Breast epithelium (tissue), 4 donors: Measurements from ENCODE around the gene CREB3L1. TPM values are rescaled to one million over a fixed set of nuclear protein-coding genes. Genes with fewer than 3 reads are reported as not detected.
A peak's percentile ranks its signal among the peaks of the same experiment; 100 is the strongest.

Experiments
- DNase-seq, 2 donors: peaks; one replicate each; pipeline ENCODE4 v3.0.0-alpha.2; 2019; ENCODE audit warnings: low spot score in 2 of 2
- H3K27ac ChIP-seq, 2 donors: fragments of 200-600 bp; sonication (generic) in 1 of 2; one replicate each; pipeline ENCODE4 v1.5.1; 2016 to 2019; ENCODE audit warnings: mild to moderate bottlenecking in 1 of 2
- H3K27me3 ChIP-seq, 2 donors: fragments of 200-600 bp; sonication (generic) in 1 of 2; one replicate each; pipeline versions ENCODE4 v1.5.1 to v1.6.0; 2017 to 2019; ENCODE audit warnings: control low read depth in 1 of 2, mild to moderate bottlenecking in 1 of 2
- H3K36me3 ChIP-seq: fragments of 200-600 bp; one replicate; pipeline ENCODE4 v1.5.1; 2019
- H3K4me1 ChIP-seq, 2 donors: fragments of 200-600 bp; sonication (generic); one replicate each; pipeline ENCODE4 v1.5.1; 2016 to 2019; ENCODE audit warnings: control low read depth in 1 of 2
- H3K4me3 ChIP-seq, 3 donors: fragments of 200-600 bp; sonication (generic); 1 replicate in 2 of 3; 2 replicates in 1 of 3; pipeline ENCODE4 v1.5.1; 2016 to 2019; ENCODE audit warnings: mild to moderate bottlenecking in 3 of 3, moderate library complexity in 2 of 3
- H3K9me3 ChIP-seq, 2 donors: fragments of 200-600 bp; sonication (generic) in 1 of 2; one replicate each; pipeline ENCODE4 v1.5.1; 2016 to 2019; ENCODE audit warnings: control low read depth in 1 of 2
- POLR2A ChIP-seq: fragments of 450-650 bp; IDR thresholded peaks from one replicate; pipeline ENCODE4 v1.6.1; 2016; ENCODE audit warnings: antibody characterized with exemption, mild to moderate bottlenecking, moderate library complexity
- POLR2AphosphoS5 ChIP-seq, 3 donors: sonication (generic); formaldehyde crosslinking; IDR thresholded peaks; one replicate each; pipeline ENCODE4 v1.6.1; 2017; ENCODE audit warnings: antibody characterized with exemption in 3 of 3
- intact Hi-C: fragments of 100-400 bp; cut with DNase I; formaldehyde crosslinking; loops from one replicate; pipeline ENCODE4 v1.15.1; 2023; ENCODE audit warnings: low total_unique reads
- total RNA-seq, 3 donors: library from RNA; depleted of rRNA; stranded (reverse); fragments of >200 nt; gene quantifications; one replicate each; pipeline ENCODE4 v1.1.0, GENCODE V29; 2016
- TF ChIP-seq, protein P1 (sequence below), 3 donors: fragments of 450-650 bp; IDR thresholded peaks; one replicate each; pipeline ENCODE4 v1.5.1; 2016 to 2017; ENCODE audit warnings: antibody characterized with exemption in 3 of 3, mild to moderate bottlenecking in 3 of 3, moderate library complexity in 3 of 3

Gene CREB3L1
- total RNA-seq, 3 donors from 2014 or later: 1.6 to 5.1 (median 2.0) TPM

- peaks cover 0 to 9% of the 10 kb centered on the region in 2 donors for H3K4me1 ChIP-seq
- intact Hi-C loops: no loop called here
Observed at GRCh38 chr11:46240371-46240770, 37.1 kb upstream of the CREB3L1 start.

DNA sequence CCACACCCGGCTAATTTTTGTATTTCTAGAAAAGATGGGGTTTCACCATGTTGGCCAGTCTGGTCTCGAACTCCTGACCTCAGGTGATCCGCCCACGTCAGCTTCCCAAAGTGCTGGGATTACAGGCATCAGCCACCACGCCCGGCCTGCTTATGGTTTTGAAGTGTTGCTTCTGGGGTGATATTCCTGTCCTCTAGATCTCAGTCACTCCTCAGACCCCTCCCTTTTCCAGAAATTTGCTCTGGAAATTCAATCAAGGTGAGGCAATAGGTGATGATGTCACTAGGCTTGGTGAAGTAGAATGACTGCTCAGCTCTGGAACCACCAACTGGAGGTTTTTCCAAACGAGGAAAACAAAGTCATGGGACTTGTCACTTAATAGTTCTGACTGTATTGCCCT is 36.6 kb upstream of the CREB3L1 start:
- TF ChIP-seq, protein P1, sequence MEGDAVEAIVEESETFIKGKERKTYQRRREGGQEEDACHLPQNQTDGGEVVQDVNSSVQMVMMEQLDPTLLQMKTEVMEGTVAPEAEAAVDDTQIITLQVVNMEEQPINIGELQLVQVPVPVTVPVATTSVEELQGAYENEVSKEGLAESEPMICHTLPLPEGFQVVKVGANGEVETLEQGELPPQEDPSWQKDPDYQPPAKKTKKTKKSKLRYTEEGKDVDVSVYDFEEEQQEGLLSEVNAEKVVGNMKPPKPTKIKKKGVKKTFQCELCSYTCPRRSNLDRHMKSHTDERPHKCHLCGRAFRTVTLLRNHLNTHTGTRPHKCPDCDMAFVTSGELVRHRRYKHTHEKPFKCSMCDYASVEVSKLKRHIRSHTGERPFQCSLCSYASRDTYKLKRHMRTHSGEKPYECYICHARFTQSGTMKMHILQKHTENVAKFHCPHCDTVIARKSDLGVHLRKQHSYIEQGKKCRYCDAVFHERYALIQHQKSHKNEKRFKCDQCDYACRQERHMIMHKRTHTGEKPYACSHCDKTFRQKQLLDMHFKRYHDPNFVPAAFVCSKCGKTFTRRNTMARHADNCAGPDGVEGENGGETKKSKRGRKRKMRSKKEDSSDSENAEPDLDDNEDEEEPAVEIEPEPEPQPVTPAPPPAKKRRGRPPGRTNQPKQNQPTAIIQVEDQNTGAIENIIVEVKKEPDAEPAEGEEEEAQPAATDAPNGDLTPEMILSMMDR (IDR thresholded peaks at IDR 0.05): no peak
- TF ChIP-seq POLR2AphosphoS5 (IDR thresholded peaks at IDR 0.05) (no peak), POLR2A (no peak)
- Histone ChIP-seq H3K9me3 (no peaks in the 10 kb centered on the region), H3K36me3 (no peaks in the 10 kb centered on the region), H3K27ac (no peak overlapping the region), H3K4me1 (peaks cover 0 to 9% of the 10 kb centered on the region in 2 donors), H3K27me3 (no peaks in the 10 kb centered on the region), H3K4me3 (no peak overlapping the region)
- intact Hi-C loops: no loop called here
- DNase-seq: no peak

More at GRCh38 chr11:46240371-46240770, 37.1 kb upstream of the CREB3L1 start:
- Histone ChIP-seq H3K4me3 (no peak overlapping the region), H3K27ac (no peak overlapping the region), H3K9me3 (no peaks in the 10 kb centered on the region), H3K27me3 (no peaks in the 10 kb centered on the region), H3K36me3 (no peaks in the 10 kb centered on the region)
- no peak for DNase-seq
- no peak for TF ChIP-seq POLR2A
- TF ChIP-seq POLR2AphosphoS5 (IDR thresholded peaks at IDR 0.05): no peak
- TF ChIP-seq, protein P1 (IDR thresholded peaks at IDR 0.05): no peak

DNA sequence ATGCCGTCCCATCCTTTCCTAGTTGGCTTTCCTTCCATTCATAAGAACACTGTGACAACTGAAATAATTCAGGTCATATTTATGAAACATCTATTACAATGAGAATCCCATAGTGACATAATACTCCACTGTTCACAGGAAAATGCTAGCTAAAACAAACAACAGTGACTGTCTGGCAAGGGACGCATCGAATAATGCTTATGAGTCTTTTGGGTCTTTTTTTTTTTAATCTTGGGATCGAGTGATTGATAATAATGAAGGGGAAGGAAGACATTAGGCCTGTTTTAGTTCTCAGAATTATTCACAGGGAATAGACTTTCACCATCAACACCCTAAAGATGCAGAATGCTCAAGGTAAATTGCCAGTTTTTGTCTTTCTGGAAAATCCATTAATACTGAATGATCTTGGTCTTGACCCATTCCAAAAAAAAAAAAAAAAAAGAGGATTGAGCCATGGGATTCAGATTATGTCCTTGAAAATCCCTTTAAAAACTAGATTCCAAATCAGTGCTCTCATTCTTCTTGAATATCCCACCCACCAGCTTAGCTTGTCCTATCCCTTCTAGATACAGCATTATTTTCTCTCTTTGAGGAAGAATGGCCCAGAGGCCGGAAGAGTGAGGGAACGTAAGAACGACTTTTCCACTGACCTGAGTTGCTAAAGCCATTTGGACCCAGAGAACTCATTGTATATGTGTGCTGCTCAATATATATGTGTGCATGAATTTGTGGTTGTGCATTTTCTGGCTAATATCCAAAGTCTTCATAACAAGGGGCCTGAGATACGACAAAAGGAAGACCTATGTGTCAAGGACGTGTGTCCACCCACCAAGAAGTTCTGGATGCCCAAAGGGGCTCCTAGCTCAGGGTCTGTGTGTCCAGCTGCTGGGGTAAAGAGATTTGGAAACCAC is 35.2 kb upstream of the CREB3L1 start:
- Histone ChIP-seq H3K4me3 (peak overlapping the region in 2 of 3 donors; percentile 51 to 63), H3K27me3 (no peaks in the 10 kb centered on the region), H3K9me3 (no peaks in the 10 kb centered on the region), H3K27ac (peak overlapping the region; percentile 74 to 82), H3K36me3 (no peaks in the 10 kb centered on the region), H3K4me1 (peaks cover 0 to 9% of the 10 kb centered on the region in 2 donors)
- intact Hi-C loops: no loop called here
- DNase-seq: no peak
- no peak for TF ChIP-seq POLR2AphosphoS5 (IDR thresholded peaks at IDR 0.05)
- no peak for TF ChIP-seq POLR2A
- TF ChIP-seq, protein P1 (IDR thresholded peaks at IDR 0.05): no peak

GRCh38 chr11:46242952-46243795 is 34.3 kb upstream of the CREB3L1 start:
- Histone ChIP-seq H3K27me3 (no peaks in the 10 kb centered on the region), H3K27ac (peak overlapping the region; percentile 74 to 82), H3K36me3 (no peaks in the 10 kb centered on the region), H3K4me1 (peaks cover 0 to 6% of the 10 kb centered on the region in 2 donors), H3K4me3 (peak overlapping the region; percentile 33 to 63 (median 51)), H3K9me3 (no peaks in the 10 kb centered on the region)
- peak; percentile 84 to 87 for DNase-seq
- TF ChIP-seq POLR2A (peak; percentile 39), POLR2AphosphoS5 (IDR thresholded peaks at IDR 0.05) (peak; percentile 57 to 62 (median 58))
- TF ChIP-seq, protein P1 (IDR thresholded peaks at IDR 0.05): peak in 1 of 3 donors; percentile 12
- intact Hi-C loops: no loop called here
